HG03571 (cell line): ENCODE measurements around the gene HDLBP.

Source experiments
- ATAC-seq: cut with Tn5 transposase; IDR thresholded peaks from one replicate; pipeline ENCODE4 v1.9.1; 2021; ENCODE audit not compliant: unreplicated experiment

Gene HDLBP

GRCh38 chr2:241258505-241259280 lies 56.8 kb downstream of the HDLBP start:
- no peak for ATAC-seq

DNA sequence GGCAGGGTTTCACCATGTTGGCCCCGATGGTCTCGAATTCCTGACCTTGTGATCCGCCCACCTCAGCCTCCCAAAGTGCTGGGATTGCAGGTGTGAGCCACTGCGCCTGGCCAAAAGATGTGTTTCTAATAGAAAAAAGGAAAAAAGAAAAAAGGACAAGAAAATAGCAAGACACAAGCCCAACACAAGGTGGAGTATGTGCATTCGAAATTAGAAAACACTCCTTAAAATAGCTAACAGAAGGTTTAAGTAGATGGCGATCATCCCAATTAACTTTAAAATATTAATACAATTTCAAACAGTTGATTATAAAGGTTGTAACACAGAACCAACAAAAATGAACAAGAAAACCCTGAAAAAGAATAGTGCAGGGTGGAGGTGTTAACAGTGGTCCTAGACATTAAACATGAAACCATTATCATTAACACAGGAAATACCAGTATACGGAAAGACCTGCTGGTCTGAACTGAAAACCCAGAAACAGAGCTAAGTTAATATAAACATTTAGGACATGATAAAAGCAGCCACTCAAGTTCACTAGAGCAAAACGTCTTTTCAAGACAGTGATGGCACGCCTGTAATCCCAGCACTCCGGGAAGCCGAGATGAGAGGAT lies 57.9 kb downstream of the HDLBP start:
- no peak for ATAC-seq

DNA sequence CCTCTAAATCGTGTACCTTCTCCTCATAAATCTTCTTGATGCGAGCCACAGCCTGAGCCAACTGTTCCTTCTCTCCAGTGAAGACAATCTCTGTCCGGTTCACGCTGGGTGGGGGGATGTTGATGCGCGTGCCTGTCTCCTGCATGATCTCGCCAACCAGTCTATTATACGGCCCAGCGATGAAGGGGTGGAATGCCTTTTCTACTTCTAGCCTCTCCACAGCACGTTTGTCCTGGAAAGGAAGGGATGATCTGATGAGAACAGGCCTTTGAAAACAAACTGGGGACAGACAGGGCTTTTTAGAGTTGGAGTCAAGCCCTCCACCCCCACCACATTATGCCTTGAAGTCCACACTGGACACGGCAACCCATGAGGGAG lies 59.3 kb downstream of the HDLBP start:
- no peak for ATAC-seq

DNA sequence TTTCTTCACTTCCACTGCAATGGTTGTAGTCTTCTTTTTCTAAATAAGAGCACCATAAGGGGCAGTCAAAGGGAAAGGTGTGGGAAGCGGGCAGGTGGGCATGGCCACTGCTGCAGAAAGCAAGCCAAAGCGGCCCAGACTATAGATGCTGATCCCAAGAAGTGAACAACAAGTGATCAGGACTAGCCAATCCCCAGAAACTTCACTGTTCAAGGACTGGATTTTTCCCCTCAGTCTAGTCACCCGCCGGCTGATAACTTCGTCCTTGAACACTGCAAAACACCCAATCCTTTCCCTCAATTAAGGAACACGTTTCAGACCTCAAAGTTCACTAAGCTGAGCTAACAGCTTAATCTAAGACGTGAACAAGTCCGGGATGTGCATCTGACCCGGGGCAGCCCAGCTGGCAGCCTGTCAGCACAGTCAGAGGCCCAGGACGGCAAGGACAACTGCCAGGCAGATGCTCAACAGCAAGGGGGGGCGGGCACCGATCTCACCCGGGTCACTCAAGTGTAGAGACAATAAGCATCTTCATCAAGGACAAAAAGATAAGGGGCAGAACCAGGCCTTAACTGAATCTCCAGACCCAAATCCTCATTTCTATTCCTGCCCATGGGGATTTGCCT lies 59.8 kb downstream of the HDLBP start:
- no peak for ATAC-seq

DNA sequence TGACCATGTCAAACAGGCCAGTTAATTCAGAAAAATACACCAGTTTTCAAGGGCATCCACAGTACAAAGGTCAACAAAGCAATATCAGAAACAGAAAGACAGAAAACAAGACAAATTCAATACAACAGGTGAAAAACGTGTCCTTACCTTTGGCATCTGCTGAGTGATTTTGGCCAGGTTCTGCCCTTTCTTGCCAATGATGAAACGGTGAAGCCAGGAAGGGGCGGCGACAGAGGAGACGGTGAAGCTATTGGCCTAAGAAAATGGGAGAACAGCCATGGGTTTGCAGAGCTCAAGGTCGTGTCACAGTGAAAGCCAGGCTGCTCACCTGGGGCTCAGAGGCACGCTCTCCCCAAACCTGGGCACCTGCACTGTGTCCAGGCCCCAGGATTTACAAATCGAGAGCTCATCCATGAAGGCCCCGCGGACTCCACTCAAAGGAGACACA lies 60.5 kb downstream of the HDLBP start:
- ATAC-seq, result no peak

GRCh38 chr2:241252778-241253475 lies 62.5 kb downstream of the HDLBP start:
- ATAC-seq, result no peak

GRCh38 chr2:241249654-241250053 lies 65.8 kb downstream of the HDLBP start:
- ATAC-seq, result no peak

DNA sequence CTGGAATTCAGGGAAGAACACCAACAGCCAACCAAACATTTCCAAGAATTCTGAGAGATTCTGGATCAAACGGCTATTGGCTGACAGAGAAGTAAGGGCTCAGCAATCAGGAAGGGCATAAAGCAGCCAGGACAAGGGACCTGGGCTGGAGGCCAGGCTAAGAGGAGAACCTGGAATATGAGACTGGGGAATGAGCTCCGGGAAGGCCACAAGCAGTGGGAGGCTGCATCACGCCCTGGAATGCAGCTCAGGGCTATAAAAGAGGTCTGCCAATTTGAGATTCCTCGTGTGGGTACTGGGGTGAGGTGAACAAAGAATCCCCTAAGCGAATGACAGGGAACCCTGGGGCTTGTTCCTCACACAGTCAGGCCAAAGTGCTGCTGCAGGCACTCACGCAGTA lies 66.6 kb downstream of the HDLBP start:
- no peak for ATAC-seq

DNA sequence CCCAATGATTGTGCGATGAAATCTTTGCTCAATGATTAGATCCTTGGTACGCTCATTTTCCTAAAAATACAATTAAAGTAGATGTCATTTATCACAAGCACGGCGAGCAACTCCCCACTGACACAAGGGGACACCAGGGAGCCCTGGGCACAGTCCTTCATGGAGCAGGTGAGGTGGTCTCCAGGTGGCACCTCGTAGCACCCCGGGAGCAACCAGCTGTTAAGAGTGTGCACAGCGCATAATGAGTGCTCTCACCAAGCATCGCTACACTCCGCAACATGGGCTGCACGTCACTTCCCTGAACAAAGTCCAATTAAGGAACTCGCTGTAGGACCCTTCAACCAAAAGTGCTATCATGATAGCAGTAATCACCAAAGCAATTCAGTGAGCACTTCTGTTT lies 67.2 kb downstream of the HDLBP start:
- ATAC-seq, result no peak

DNA sequence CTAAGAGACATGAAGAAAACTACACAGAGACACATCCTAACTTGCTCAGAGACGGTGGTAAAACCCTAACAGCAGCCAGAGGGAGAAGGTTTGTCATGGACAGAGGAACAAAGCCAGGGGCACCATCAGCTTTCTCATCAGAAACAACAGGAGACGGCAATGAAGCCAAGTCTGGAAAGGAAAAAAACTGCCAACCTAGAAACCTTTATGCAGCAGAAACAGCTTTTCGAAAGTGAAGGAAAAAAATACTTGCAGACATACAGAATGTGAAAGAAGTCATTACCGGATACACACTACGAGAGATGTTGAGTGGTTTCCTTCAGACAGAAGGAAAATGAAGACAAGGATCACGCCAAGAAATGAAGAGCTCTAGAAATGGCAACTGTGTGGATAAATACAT lies 71.1 kb downstream of the HDLBP start:
- no peak for ATAC-seq

DNA sequence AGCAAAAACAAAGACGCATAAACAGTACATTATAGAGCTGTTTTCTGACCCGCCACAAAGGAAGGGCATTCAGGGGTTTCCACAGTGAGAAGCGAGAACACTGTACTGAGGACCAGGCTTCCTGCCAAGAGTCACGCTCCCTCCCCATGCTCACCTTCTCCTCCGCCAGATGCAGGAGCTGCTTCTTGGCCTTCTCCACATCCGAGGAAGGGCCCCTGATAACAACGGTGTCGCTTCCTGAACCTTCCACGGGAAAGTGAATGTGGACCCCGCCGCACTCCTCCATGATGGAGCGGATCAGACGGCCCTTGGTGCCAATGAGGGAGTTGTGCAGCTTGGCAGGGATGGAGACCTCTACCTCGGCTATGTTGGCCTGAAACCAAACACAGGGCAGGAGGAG lies 73.2 kb downstream of the HDLBP start:
- no peak for ATAC-seq

GRCh38 chr2:241241669-241242068 lies 73.8 kb downstream of the HDLBP start:
- no peak for ATAC-seq

DNA sequence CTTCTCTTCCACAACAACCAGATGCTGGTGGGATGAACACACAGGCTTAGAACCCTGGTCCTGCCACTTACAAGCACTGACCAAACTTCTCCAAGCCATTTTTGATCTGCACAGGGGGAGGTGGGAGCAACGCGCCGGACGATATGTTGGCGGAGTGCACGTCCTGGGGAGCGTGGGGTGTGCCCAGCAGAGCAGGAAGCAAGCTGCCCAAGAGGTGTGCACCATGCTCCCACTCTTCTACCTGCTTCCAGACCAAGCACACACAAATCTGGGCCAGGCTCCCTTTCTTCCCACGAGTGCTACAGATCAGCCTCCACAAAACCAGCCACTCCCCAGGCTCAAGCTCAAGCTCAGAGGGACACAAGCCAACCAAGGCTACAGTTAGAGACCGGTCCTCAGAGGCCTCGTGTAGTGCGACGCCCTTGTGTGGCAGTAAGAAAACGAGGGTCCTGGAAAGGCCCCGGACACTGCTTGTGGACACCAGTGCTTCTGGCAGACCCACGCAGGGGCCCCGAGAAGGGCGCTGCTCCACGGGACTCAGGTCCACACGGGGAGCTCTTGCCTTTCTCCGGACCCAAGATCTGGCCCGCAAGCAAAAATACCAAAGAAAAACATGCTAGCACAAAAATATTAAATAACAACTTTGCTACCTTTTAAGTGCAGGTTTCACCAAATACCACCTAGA lies 75.0 kb downstream of the HDLBP start:
- ATAC-seq, result no peak

- ATAC-seq, result no peak
Measured at GRCh38 chr2:241239552-241240202, 75.8 kb downstream of the HDLBP start.

GRCh38 chr2:241238693-241239198 lies 76.7 kb downstream of the HDLBP start:
- ATAC-seq, result no peak

GRCh38 chr2:241237949-241238371 lies 77.5 kb downstream of the HDLBP start:
- no peak for ATAC-seq

GRCh38 chr2:241237047-241237446 lies 78.4 kb downstream of the HDLBP start:
- no peak for ATAC-seq

- no peak for ATAC-seq
Measured at GRCh38 chr2:241235859-241236593, 79.4 kb downstream of the HDLBP start.

GRCh38 chr2:241234962-241235740 lies 80.3 kb downstream of the HDLBP start:
- no peak for ATAC-seq
